Left colon (tissue), 2 donors: ENCODE results near the gene CHERP. TPM values are rescaled to one million over a fixed set of nuclear protein-coding genes. Genes with fewer than 3 reads are reported as not detected.

Source experiments
- total RNA-seq, 2 donors: library from RNA; stranded (reverse); fragmentation: NEBNext Ultra II Directional; extraction: Animal tissue kit (Norgen Biotek cat#: 25700); gene quantifications; one replicate each; pipeline ENCODE4 v1.2.1, GENCODE V29; 2021
- donor health status: DM: no; HTN: no; CAD: no.
- donor health status: DM: yes; HTN: yes; CAD: no.

The CHERP gene
- total RNA-seq, 2 donors from 2014 or later, result 32.1 to 41.5 TPM

Other genes starting within 250 kb of the CHERP start
- gene KLF2, start 217.6 kb downstream of the CHERP start, total RNA-seq, result 10 to 100 TPM; 28.2 to 29.4 TPM
- gene EPS15L1, start 70.5 kb downstream of the CHERP start, total RNA-seq, result 10 to 100 TPM; 33.4 to 41.1 TPM
- gene CALR3, start 46.3 kb downstream of the CHERP start, total RNA-seq, result not detected
- 1 to 10 TPM; 1.4 to 2.4 TPM for gene C19orf44, start 46.0 kb downstream of the CHERP start, total RNA-seq
- gene SLC35E1, start 30.0 kb upstream of the CHERP start, total RNA-seq, result 10 to 100 TPM; 35.8 to 37.7 TPM
- gene MED26, start 85.8 kb upstream of the CHERP start, total RNA-seq, result 10 to 100 TPM in 1 of 2 donors, 1 to 10 TPM in 1; 9.0 to 10.4 TPM
- 10 to 100 TPM; 70.7 to 75.0 TPM for gene SMIM7, start 117.7 kb upstream of the CHERP start, total RNA-seq
- gene TMEM38A, start 118.7 kb upstream of the CHERP start, total RNA-seq, result 1 to 10 TPM; 6.4 to 9.1 TPM
- gene NWD1, start 177.4 kb upstream of the CHERP start, total RNA-seq, result under 1 TPM; 0.52 to 0.81 TPM